Fibroblast of the aortic adventitia (primary cell): ENCODE results near the gene DOCK3. TPM values are rescaled to one million over a fixed set of nuclear protein-coding genes. Genes with fewer than 3 reads are reported as not detected.
"Not testable (repeated sequence)": the region's sequence is repeated elsewhere in the genome, so short reads cannot be mapped to it uniquely, and the experiment has no call there.

Source experiments
- DNase-seq: peaks from one replicate; pipeline ENCODE4 v3.0.0-alpha.2; 2010; ENCODE audit warnings: low read depth
- H3K4me3 ChIP-seq: 2 replicates; pipeline ENCODE4 v1.5.1; 2011; ENCODE audit warnings: low read depth, mild to moderate bottlenecking, control low read depth, low read length, moderate library complexity
- total RNA-seq: library from RNA; depleted of rRNA; stranded (reverse); fragments of >200 nt; gene quantifications from 2 replicates; pipeline ENCODE4 v1.2.3, GENCODE V29; 2012; ENCODE audit warnings: low replicate concordance
- TF ChIP-seq, protein P1 (sequence below): IDR thresholded peaks from 2 replicates; pipeline ENCODE4 v1.5.1; 2011; ENCODE audit warnings: mild to moderate bottlenecking, low read length, control low read depth, inconsistent platforms; ENCODE audit not compliant: insufficient read depth

Gene DOCK3
- total RNA-seq, 1 donor, result 0.36 TPM

DNA sequence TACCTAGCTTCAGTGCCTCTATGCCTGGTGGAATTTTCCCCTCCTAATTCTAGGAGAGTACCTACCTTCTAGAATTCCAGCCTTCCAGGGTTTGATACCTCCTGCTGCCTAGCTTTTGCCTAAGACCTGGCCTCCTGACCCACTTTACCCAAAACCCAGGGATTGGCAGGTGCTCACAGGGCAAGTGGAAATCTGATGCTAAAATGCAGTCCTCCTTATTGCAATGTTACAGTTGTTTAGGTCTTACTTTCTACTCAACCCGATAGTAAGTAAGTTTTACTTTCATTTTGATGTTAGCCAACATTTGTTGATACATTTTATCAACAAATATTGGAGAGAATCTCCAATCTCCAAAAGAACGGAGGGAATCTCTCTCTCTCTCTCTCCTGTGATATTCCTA, 275.9 kb downstream of the DOCK3 start:
- TF ChIP-seq, protein P1, sequence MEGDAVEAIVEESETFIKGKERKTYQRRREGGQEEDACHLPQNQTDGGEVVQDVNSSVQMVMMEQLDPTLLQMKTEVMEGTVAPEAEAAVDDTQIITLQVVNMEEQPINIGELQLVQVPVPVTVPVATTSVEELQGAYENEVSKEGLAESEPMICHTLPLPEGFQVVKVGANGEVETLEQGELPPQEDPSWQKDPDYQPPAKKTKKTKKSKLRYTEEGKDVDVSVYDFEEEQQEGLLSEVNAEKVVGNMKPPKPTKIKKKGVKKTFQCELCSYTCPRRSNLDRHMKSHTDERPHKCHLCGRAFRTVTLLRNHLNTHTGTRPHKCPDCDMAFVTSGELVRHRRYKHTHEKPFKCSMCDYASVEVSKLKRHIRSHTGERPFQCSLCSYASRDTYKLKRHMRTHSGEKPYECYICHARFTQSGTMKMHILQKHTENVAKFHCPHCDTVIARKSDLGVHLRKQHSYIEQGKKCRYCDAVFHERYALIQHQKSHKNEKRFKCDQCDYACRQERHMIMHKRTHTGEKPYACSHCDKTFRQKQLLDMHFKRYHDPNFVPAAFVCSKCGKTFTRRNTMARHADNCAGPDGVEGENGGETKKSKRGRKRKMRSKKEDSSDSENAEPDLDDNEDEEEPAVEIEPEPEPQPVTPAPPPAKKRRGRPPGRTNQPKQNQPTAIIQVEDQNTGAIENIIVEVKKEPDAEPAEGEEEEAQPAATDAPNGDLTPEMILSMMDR, result no peak
- DNase-seq, result no peak
- H3K4me3 ChIP-seq, result peak overlapping the region; percentile 40

DNA sequence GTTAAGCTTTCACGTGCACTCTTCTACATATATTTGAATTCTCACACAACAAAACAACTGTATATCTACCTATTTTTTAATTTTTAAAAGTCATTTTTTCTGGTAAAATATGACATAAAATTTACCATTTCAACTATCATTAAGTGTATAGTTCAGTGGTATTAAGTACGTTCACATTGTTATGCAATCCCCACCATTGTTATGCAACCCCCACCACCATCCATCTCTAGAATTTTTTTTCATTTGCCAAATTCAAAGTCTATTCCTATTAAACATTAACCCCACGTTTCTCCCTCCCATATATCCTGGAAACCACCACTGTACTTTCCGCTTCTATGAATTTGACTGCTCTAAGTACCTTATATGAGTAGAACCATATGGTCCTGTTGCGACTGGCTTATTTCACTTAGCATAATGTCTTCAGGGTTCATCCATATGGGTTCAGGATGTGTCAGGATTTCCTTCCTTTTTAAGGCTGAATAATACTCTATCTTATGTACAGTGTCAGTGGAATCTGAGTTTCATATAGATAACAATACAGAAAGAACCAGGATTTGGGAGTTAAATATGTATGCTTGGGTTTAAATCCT, 279.2 kb downstream of the DOCK3 start:
- TF ChIP-seq, protein P1, result no peak
- no peak for DNase-seq
- no peak overlapping the region for H3K4me3 ChIP-seq

DNA sequence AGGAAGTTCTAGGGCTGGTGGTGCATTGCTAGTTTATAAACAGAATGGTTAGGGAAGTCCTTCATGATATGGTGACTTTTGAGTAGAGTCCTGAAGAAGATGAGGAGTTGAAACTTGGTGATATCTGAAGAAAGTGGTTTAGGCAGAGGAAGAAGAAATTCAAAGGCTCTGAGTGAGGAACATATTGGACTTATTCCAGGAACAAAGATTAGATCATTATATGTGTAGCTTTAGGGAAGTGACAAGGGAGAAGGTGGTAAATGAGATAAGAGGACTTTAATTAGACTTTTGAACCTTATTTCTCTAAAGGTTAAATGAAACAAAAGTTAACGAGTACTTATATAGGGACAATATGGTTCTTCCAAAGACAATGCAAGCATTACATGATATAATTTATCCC, 286.7 kb downstream of the DOCK3 start:
- TF ChIP-seq, protein P1, result no peak

DNA sequence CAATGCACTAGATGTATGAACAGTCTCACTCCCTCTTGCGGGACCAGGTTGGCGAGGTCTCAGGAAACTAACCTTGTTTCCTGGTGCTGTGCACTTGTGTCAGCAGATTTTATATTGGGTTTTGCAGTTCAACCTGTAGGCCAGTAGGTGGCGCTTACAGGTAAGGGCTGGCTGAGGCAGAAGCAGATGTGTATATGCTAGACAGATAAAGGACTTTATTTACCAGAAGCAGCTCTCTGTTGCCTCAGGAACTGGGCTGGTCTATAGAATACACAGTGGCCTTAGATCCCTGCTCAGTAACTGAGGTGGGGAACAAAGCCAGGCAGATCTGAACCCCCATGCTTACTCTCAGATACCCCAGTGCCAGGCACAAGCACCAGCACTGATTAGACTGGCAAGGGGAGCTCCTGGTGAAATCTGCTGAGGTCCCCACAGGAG, 296.8 kb downstream of the DOCK3 start:
- H3K4me3 ChIP-seq, result no peak overlapping the region
- DNase-seq, result peak; percentile 51
- TF ChIP-seq, protein P1, result peak; percentile 84

More for the DNA sequence above, 286.7 kb downstream of the DOCK3 start:
- no peak for DNase-seq
- H3K4me3 ChIP-seq, result no peak overlapping the region

DNA sequence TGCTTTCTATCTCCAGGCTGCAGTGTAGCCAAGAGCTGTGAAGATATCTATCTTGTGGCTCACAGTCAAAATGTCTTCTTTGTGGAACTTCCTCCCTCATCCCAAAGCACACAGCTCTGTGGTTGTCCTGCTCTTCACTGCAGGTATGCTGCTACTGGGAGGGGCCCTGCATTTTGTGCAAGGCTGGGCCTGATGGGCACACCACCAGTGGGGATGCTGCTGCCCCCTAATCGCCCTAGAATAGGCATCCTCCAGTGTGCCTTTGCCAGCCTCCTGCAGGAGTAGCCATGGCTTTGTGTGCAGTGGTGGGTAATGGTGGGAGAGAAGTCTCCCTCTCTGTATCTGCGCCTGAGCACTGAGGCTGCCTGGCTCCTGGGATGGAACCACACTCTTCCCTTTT, 297.3 kb downstream of the DOCK3 start:
- H3K4me3 ChIP-seq, result no peak overlapping the region
- TF ChIP-seq, protein P1, result no peak
- no peak for DNase-seq

DNA sequence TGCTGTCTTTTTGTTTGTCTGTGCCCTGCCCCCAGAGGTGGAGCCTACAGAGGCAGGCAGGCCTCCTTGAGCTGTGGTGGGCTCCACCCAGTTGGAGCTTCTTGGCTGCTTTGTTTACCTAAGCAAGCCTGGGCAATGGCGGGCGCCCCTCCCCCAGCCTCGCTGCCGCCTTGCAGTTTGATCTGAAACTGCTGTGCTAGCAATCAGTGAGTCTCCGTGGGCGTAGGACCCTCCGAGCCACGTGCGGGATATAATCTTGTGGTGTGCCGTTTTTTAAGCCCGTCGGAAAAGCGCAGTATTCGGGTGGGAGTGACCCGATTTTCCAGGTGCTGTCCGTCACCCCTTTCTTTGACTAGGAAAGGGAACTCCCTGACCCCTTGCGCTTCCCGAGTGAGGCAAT, 303.9 kb downstream of the DOCK3 start:
- not testable (repeated sequence) for H3K4me3 ChIP-seq, DNase-seq

DNA sequence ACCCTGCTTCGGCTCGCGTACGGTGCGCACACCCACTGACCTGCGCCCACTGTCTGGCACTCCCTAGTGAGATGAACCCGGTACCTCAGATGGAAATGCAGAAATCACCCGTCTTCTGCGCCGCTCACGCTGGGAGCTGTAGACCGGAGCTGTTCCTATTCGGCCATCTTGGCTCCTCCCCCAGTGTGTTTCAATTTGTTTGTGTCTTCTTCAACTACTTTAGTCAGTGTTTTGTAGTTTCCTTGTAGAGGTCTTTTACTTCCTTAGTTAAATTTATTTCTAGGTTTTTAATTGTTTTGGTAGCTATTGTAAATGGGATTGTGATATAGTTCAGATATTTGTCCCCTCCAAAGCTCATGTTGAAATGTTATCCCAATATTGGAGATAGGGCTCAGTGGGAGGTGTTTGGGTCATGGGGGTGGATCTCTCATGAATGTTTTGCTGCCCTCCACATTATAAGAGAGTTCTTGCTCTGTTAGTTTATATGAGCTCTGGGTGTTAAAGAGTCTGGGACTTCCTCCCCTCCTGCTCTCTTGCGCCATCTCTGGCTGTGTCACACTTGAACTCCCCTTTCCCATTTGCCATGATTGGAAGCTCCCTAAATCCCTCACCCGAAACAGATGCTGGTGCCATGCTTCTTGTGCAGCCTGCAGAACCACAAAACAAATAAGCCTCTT, 304.4 kb downstream of the DOCK3 start:
- TF ChIP-seq, protein P1, result no peak
- no peak for DNase-seq
- no peak overlapping the region for H3K4me3 ChIP-seq
